Measurements from ENCODE around the gene SYNPO2.

Gene SYNPO2

DNA sequence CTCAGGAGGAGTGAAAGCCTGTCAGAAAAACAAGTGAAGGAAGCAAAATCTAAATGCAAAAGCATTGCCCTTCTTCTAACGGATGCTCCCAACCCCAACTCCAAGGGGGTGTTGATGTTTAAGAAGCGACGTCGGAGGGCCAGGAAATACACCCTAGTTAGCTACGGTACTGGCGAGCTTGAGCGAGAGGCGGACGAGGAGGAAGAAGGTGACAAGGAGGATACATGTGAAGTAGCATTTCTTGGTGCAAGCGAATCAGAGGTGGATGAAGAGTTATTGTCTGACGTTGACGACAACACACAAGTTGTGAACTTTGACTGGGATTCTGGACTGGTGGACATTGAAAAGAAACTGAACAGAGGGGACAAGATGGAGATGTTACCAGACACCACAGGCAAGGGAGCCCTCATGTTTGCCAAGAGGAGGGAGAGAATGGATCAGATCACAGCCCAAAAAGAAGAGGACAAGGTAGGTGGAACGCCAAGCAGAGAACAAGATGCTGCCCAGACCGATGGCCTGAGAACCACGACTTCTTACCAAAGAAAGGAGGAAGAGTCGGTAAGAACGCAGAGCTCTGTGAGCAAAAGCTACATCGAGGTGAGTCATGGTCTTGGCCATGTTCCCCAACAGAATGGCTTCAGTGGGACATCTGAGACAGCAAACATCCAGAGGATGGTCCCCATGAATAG lies 141.3 kb downstream of the SYNPO2 start:
- TF ChIP-seq, protein P1, sequence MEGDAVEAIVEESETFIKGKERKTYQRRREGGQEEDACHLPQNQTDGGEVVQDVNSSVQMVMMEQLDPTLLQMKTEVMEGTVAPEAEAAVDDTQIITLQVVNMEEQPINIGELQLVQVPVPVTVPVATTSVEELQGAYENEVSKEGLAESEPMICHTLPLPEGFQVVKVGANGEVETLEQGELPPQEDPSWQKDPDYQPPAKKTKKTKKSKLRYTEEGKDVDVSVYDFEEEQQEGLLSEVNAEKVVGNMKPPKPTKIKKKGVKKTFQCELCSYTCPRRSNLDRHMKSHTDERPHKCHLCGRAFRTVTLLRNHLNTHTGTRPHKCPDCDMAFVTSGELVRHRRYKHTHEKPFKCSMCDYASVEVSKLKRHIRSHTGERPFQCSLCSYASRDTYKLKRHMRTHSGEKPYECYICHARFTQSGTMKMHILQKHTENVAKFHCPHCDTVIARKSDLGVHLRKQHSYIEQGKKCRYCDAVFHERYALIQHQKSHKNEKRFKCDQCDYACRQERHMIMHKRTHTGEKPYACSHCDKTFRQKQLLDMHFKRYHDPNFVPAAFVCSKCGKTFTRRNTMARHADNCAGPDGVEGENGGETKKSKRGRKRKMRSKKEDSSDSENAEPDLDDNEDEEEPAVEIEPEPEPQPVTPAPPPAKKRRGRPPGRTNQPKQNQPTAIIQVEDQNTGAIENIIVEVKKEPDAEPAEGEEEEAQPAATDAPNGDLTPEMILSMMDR (IDR thresholded peaks at IDR 0.05), result no peak
- Histone ChIP-seq H3K27ac (peak overlapping the region; percentile 4 to 72), H3K4me3 (peak overlapping the region; percentile 48)
- DNase-seq (ENCODE audit: low spot score), result no peak

DNA sequence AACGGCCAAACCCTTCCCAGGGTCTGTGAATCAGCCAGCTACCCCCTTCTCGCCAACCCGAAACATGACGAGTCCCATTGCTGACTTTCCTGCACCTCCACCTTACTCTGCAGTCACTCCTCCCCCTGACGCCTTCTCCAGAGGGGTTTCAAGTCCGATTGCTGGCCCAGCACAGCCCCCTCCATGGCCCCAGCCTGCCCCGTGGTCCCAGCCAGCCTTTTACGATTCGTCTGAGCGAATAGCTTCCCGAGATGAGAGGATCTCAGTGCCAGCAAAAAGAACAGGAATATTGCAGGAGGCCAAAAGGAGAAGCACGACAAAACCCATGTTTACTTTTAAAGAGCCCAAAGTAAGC lies 141.9 kb downstream of the SYNPO2 start:
- Histone ChIP-seq H3K4me3 (peak overlapping the region; percentile 48), H3K27ac (peak overlapping the region; percentile 4 to 72)
- TF ChIP-seq, protein P1 (IDR thresholded peaks at IDR 0.05), result no peak
- no peak for DNase-seq (ENCODE audit: low spot score)

DNA sequence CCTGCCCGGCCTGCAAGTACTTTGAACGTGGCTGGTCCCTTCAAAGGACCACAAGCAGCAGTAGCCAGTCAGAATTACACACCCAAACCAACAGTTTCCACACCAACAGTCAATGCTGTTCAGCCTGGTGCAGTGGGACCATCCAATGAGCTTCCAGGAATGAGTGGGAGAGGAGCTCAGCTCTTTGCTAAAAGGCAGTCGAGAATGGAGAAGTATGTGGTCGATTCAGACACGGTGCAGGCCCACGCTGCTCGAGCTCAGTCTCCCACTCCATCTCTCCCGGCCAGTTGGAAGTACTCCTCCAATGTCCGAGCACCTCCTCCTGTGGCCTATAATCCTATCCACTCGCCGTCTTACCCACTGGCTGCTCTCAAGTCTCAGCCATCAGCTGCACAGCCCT lies 142.6 kb downstream of the SYNPO2 start:
- Histone ChIP-seq H3K4me3 (peak overlapping the region; percentile 48), H3K27ac (peak overlapping the region in 1 of 2 donors; percentile 72)
- no peak for DNase-seq (ENCODE audit: low spot score)
- TF ChIP-seq, protein P1 (IDR thresholded peaks at IDR 0.05), result no peak

GRCh38 chr4:119032921-119033685 lies 144.4 kb downstream of the SYNPO2 start:
- TF ChIP-seq, protein P1 (IDR thresholded peaks at IDR 0.05), result no peak
- H3K27ac ChIP-seq, result peak overlapping the region; percentile 21 to 72
- DNase-seq (ENCODE audit: low spot score), result no peak
- peak overlapping the region; percentile 21 for H3K4me3 ChIP-seq

DNA sequence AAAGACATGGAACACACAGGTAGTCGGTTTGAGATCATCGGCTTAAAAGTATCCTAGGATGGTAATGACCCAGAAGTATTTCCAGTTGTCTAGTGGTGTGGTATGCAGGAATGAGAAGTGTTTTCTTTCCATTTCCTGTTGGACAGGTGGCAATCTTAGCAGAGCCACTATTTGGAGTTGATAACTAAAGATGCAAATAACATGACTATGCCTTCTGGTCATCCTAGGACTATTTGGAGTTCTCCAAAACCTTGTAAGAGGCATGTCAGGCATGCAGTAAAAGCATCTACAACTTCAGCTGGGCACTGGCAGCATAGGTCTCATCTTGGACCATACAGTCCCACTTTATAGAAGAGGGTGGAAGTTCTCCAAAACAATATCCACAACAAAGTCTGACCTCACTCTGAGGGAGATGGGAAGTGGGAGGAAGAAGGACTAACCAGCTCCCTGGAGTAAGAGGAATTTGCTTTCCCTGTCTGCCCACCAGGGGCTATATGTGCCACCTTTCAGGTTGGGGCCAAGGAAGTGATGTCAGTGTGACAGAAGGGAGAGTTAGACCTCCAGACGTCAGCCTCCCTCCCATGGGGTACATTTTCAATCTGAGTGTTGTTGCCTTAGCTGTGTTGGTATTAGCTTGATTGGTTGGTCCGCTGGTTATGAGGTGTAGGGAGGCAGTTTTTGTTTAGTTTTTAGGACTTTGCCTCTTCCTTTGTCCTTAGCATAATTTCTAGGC lies 145.8 kb downstream of the SYNPO2 start:
- no peak for DNase-seq (ENCODE audit: low spot score)
- Histone ChIP-seq H3K4me3 (peak overlapping the region; percentile 41), H3K27ac (peak overlapping the region; percentile 10 to 85)
- TF ChIP-seq, protein P1 (IDR thresholded peaks at IDR 0.05), result no peak

DNA sequence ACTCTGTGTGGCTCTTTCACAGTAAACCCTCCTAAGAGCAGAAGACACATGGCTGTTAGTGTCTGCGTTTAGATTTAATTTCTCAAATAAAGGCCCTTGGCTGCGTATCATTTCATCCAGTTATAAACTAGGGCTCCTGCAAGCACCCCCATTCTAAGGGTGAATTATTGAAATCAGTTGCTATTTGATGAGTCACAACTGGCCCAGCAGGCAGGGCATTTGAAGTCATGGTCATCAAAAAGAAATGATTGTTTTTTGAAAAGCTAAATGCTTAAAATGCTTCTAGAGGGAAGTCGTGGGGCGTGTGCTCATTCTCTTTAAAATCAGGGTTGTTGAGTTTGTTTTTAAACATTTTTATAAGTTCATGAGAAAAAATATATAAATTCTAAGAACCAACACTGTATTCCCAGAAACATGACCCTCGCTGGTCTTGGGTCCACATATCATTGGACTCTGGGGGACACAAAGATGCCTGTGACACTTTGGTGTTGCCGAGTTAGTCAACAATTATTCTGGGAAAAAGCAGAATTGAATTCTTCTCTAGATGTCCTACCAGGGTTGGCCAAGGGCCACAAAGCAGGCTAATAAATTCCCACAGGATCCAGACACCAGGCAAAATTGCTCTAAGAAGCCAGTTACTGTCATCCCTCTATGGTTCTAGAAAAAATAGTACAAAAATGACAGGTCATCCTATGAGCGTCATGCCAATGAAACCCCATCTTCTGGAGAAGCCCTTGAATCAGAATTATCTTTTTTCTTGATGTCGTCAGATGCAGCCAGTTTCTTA lies 147.5 kb downstream of the SYNPO2 start:
- DNase-seq (ENCODE audit: low spot score), result no peak
- TF ChIP-seq, protein P1 (IDR thresholded peaks at IDR 0.05), result no peak
- H3K4me3 ChIP-seq, result no peak overlapping the region
- peak overlapping the region; percentile 53 to 85 for H3K27ac ChIP-seq
